ENCODE data around the gene FOXE1. TPM values are rescaled to one million over a fixed set of nuclear protein-coding genes. Genes with fewer than 3 reads are reported as not detected.

FOXE1 gene
- total RNA-seq, 4 donors from 2014 or later: 405 to 748 (median 454) TPM

DNA sequence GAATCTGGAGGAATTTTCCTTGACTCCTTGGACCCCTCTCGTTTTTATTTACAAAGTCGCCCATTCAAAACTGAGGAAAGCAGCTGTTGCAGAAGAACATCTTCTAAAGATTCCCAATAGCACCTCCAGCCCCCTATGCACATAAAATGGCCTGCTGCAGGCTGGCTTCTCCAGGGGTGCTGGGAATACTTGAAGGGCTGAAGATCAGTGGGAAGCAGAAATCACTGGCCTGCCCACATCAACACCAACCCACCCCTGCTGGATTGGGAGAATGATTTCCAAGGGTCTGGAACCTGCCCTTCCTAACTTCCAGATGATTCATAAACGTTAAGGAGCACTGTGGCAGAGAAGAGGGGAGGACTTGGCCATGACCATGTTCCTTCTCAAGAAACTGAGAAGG is 3.0 kb upstream of the FOXE1 start:
- Histone ChIP-seq H3K9me3 (no peaks in the 10 kb centered on the region), H3K4me3 (replicated peaks in 1 of 3) (peak overlapping the region in 2 of 3 donors; percentile 47 to 74), H3K27me3 (no peaks in the 10 kb centered on the region), H3K27ac (peak overlapping the region; percentile 92 to 96 (median 95)), H3K36me3 (peaks cover 6 to 13% of the 10 kb centered on the region in 2 donors), H3K4me1 (peaks cover 28 to 32% of the 10 kb centered on the region in 2 donors)
- DNase-seq: no peak
- no peak for TF ChIP-seq POLR2A (IDR thresholded peaks at IDR 0.05)
- TF ChIP-seq, protein P1, sequence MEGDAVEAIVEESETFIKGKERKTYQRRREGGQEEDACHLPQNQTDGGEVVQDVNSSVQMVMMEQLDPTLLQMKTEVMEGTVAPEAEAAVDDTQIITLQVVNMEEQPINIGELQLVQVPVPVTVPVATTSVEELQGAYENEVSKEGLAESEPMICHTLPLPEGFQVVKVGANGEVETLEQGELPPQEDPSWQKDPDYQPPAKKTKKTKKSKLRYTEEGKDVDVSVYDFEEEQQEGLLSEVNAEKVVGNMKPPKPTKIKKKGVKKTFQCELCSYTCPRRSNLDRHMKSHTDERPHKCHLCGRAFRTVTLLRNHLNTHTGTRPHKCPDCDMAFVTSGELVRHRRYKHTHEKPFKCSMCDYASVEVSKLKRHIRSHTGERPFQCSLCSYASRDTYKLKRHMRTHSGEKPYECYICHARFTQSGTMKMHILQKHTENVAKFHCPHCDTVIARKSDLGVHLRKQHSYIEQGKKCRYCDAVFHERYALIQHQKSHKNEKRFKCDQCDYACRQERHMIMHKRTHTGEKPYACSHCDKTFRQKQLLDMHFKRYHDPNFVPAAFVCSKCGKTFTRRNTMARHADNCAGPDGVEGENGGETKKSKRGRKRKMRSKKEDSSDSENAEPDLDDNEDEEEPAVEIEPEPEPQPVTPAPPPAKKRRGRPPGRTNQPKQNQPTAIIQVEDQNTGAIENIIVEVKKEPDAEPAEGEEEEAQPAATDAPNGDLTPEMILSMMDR (IDR thresholded peaks at IDR 0.05): no peak
- WGBS, 2 donors: 14 to 16% methylated on average over 3 of the region's 3 CpGs
- intact Hi-C loops (cut with DNase I): loop anchor here (5.0 kb wide), 1 partner anchor 138 kb away; no protein-coding TSS in a partner anchor

- no peaks in the 10 kb centered on the region for H3K27me3 ChIP-seq
- intact Hi-C loops (cut with DNase I): no loop called here
- H3K4me1 ChIP-seq: peaks cover 23 to 24% of the 10 kb centered on the region in 2 donors
- TF ChIP-seq POLR2A (IDR thresholded peaks at IDR 0.05): no peak
- TF ChIP-seq, protein P1 (IDR thresholded peaks at IDR 0.05): no peak
- 10% methylated on average over 13 of the region's 13 CpGs for WGBS, 2 donors
- peak; percentile 40 to 41 for DNase-seq
- H3K9me3 ChIP-seq: no peaks in the 10 kb centered on the region
- H3K27ac ChIP-seq: peak overlapping the region; percentile 92 to 96 (median 95)
- H3K4me3 ChIP-seq (replicated peaks in 1 of 3): peak overlapping the region in 2 of 3 donors; percentile 47 to 74
- H3K36me3 ChIP-seq: peaks cover 15 to 22% of the 10 kb centered on the region in 2 donors
Measured at GRCh38 chr9:97850746-97851445, 2.1 kb upstream of the FOXE1 start.

DNA sequence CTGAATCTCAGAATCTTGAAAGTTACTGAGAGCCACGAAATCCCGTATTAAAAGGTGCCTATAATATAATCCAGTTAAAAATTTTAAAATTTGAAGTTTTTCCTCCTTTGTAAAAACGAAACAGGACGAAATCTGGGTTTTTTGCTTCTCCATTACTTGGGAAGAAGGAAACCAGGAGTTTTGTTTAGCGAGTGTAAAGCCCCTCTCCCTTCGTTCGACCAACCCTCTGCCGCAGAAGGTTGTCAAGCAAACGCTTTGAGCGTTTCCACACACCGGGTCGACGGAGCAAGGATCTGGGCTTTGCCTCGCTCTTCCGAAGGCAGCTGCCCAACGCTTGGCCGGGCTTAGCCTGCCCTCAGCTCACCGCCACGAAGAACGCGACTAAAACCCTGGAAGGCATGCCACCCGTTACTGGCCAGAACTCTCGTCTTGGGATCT is 1.6 kb upstream of the FOXE1 start:
- H3K4me3 ChIP-seq (replicated peaks in 1 of 3): peak overlapping the region in 2 of 3 donors; percentile 47 to 74
- intact Hi-C loops (cut with DNase I): no loop called here
- no peak for DNase-seq
- 3 to 5% methylated on average over 13 to 23 of the region's 23 CpGs for WGBS, 2 donors
- no peaks in the 10 kb centered on the region for H3K27me3 ChIP-seq
- no peaks in the 10 kb centered on the region for H3K9me3 ChIP-seq
- H3K4me1 ChIP-seq: peaks cover 17 to 19% of the 10 kb centered on the region in 2 donors
- H3K27ac ChIP-seq: peak overlapping the region; percentile 92 to 96 (median 95)
- peaks cover 21 to 28% of the 10 kb centered on the region in 2 donors for H3K36me3 ChIP-seq
- TF ChIP-seq, protein P1 (IDR thresholded peaks at IDR 0.05): no peak
- TF ChIP-seq POLR2A (IDR thresholded peaks at IDR 0.05): no peak

GRCh38 chr9:97852001-97852398 is 1.0 kb upstream of the FOXE1 start:
- TF ChIP-seq POLR2A (IDR thresholded peaks at IDR 0.05): peak; percentile 32 to 87
- TF ChIP-seq, protein P1 (IDR thresholded peaks at IDR 0.05): no peak
- H3K27me3 ChIP-seq: no peaks in the 10 kb centered on the region
- intact Hi-C loops (cut with DNase I): no loop called here
- peak; percentile 77 to 83 for DNase-seq
- H3K36me3 ChIP-seq: peaks cover 26 to 32% of the 10 kb centered on the region in 2 donors
- 0 to 4% methylated on average over 11 of the region's 24 CpGs for WGBS, 2 donors
- H3K4me1 ChIP-seq: peaks cover 12 to 13% of the 10 kb centered on the region in 2 donors
- peak overlapping the region; percentile 47 to 74 (median 60) for H3K4me3 ChIP-seq (replicated peaks in 1 of 3)
- no peaks in the 10 kb centered on the region for H3K9me3 ChIP-seq
- peak overlapping the region; percentile 92 to 96 (median 95) for H3K27ac ChIP-seq
